Panc1 (cell line): ENCODE results near the gene RASSF8. TPM values are rescaled to one million over a fixed set of nuclear protein-coding genes. Genes with fewer than 3 reads are reported as not detected.

Experiments used
- ATAC-seq: fragments of 200-7000 bp; cut with Tn5 transposase; 2 replicates; pipeline ENCODE4 v1.9.1; 2020; ENCODE audit warnings: mild to moderate bottlenecking, moderate library complexity
- BruUV-seq: library from RNA; stranded (reverse); fragments of 400-500 nt; replicated peaks from 2 replicates; lab custom pipeline; 2021; lab: Mats Ljungman, UMichigan
- CTCF ChIA-PET: fragments of 300-600 bp; sonication (Branson Sonifier 250); formaldehyde crosslinking; loops from one replicate; lab custom pipeline; 2022; ENCODE audit warnings: antibody characterized with exemption; lab: Charles Lee
- POLR2A ChIA-PET: fragments of 300-600 bp; sonication (Branson Sonifier 250); formaldehyde crosslinking; loops from one replicate; lab custom pipeline; 2022; ENCODE audit warnings: antibody characterized with exemption; lab: Charles Lee
- DNase-seq: peaks from one replicate; pipeline ENCODE4 v3.0.0-alpha.2; 2010; ENCODE audit warnings: low read depth, low spot score
- H3K27ac ChIP-seq: 2 replicates; pipeline ENCODE4 v1.5.1; 2011; ENCODE audit warnings: mild to moderate bottlenecking, low read length, inconsistent platforms
- H3K27me3 ChIP-seq: fragments of 200-500 bp; sonication (Bioruptor generic); 2 replicates; pipeline ENCODE4 v1.6.0; 2014; ENCODE audit warnings: low read length, inconsistent platforms; ENCODE audit not compliant: control insufficient read depth, insufficient read depth
- H3K36me3 ChIP-seq: fragments of 200-500 bp; sonication (Bioruptor generic); 2 replicates; pipeline ENCODE4 v1.5.1; 2014; ENCODE audit warnings: inconsistent platforms, mild to moderate bottlenecking, low read length, moderate library complexity; ENCODE audit not compliant: control insufficient read depth, insufficient read depth
- H3K4me1 ChIP-seq: 2 replicates; pipeline ENCODE4 v1.5.1; 2011; ENCODE audit warnings: inconsistent platforms, mild to moderate bottlenecking, low read length, moderate library complexity; ENCODE audit not compliant: control insufficient read depth, insufficient read depth
- H3K4me3 ChIP-seq, 2 experiments: 2 replicates each; pipeline ENCODE4 v1.5.1; 2011 to 2012; ENCODE audit warnings: low read depth in 2 of 2, low read length in 2 of 2, mild to moderate bottlenecking in 2 of 2, inconsistent platforms in 1 of 2, moderate library complexity in 1 of 2
- H3K9me3 ChIP-seq: fragments of 200-500 bp; sonication (Bioruptor generic); 2 replicates; pipeline ENCODE4 v1.5.1; 2014; ENCODE audit warnings: low read depth, mild to moderate bottlenecking, inconsistent platforms, low read length, moderate library complexity; ENCODE audit not compliant: control insufficient read depth, insufficient read depth
- CTCF ChIP-seq: fragments of 450-650 bp; IDR thresholded peaks from 2 replicates; pipeline ENCODE4 v1.5.1; 2017; ENCODE audit warnings: mild to moderate bottlenecking
- POLR2AphosphoS5 ChIP-seq: IDR thresholded peaks from 2 replicates; pipeline ENCODE4 v1.6.1; 2012; ENCODE audit warnings: mild to moderate bottlenecking, low read depth, low read length, moderate library complexity
- REST ChIP-seq, 2 experiments: IDR thresholded peaks; 2 replicates each; pipeline ENCODE4 v1.6.1; 2011 to 2012; ENCODE audit warnings: low read depth in 2 of 2, control low read depth in 1 of 2, low read length in 1 of 2, mild to moderate bottlenecking in 1 of 2, moderate library complexity in 1 of 2; ENCODE audit not compliant: insufficient read depth in 1 of 2
- SIN3A ChIP-seq: IDR thresholded peaks from 2 replicates; pipeline ENCODE4 v1.6.1; 2012; ENCODE audit warnings: low read depth, mild to moderate bottlenecking, low read length, moderate library complexity, borderline replicate concordance; ENCODE audit not compliant: insufficient read depth
- TCF7L2 ChIP-seq: IDR thresholded peaks from 2 replicates; pipeline ENCODE4 v1.6.1; 2011; ENCODE audit warnings: mild to moderate bottlenecking, low read depth, low read length, inconsistent platforms
- in situ Hi-C: cut with HindIII; loops from 2 replicates; pipeline ENCODE4 v1.10.0; 2016; ENCODE audit warnings: low sequenced_read_pairs, low pct_unique_long_range_greater_than_20kb
- intact Hi-C: fragments of 100-400 bp; cut with micrococcal nuclease; formaldehyde crosslinking; loops from one replicate; pipeline ENCODE4 v1.10.0; 2022; ENCODE audit not compliant: unreplicated experiment
- total RNA-seq: library from RNA; stranded (reverse); gene quantifications from one replicate; pipeline ENCODE4 v1.2.1, GENCODE V29; 2021; ENCODE audit not compliant: unreplicated experiment

RASSF8 gene
- total RNA-seq, 1 experiment from 2014 or later: 103 TPM

GRCh38 chr12:26009593-26009992 is 51.1 kb downstream of the RASSF8 start:
- TF ChIP-seq REST (IDR thresholded peaks at IDR 0.05; ENCODE audit: insufficient read depth in 1 of 2, low read depth in 2 of 2, low read length in 1 of 2) (no peak), CTCF (no peak), SIN3A (no peak), POLR2AphosphoS5 (no peak), TCF7L2 (no peak)
- no TSS peak for BruUV-seq
- in situ Hi-C loops (no loop called here), intact Hi-C loops (no loop called here)
- Histone ChIP-seq H3K9me3 (no peaks in the 10 kb centered on the region), H3K36me3 (no peaks in the 10 kb centered on the region), H3K4me3 (no peak overlapping the region), H3K4me1 (peaks cover 8% of the 10 kb centered on the region; the same call in 1 of the 2 replicates), H3K27ac (peak overlapping the region; percentile 7; the same call in 1 of the 2 replicates), H3K27me3 (no peaks in the 10 kb centered on the region)
- DNase-seq: no peak
- POLR2A ChIA-PET: interaction anchor here (0.6 kb wide), 1 partner anchor 13 kb away, joined by 3 read pairs; no protein-coding TSS in a partner anchor
- ATAC-seq: no peak
- CTCF ChIA-PET: no interaction called here

GRCh38 chr12:26010293-26010821 is 51.9 kb downstream of the RASSF8 start:
- Histone ChIP-seq H3K27me3 (no peaks in the 10 kb centered on the region), H3K27ac (no peak overlapping the region), H3K4me3 (no peak overlapping the region), H3K36me3 (no peaks in the 10 kb centered on the region), H3K9me3 (no peaks in the 10 kb centered on the region), H3K4me1 (peaks cover 8% of the 10 kb centered on the region)
- intact Hi-C loops (no loop called here), in situ Hi-C loops (no loop called here)
- CTCF ChIA-PET: no interaction called here
- POLR2A ChIA-PET: no interaction called here
- DNase-seq (no peak), ATAC-seq (no peak)
- TF ChIP-seq SIN3A: no peak
- no peak for TF ChIP-seq POLR2AphosphoS5
- TF ChIP-seq REST (IDR thresholded peaks at IDR 0.05; ENCODE audit: insufficient read depth in 1 of 2, low read depth in 2 of 2, low read length in 1 of 2): no peak
- TF ChIP-seq CTCF: no peak
- no peak for TF ChIP-seq TCF7L2
- BruUV-seq: no TSS peak
